ENCODE measurements around the gene CPLX4. TPM values are rescaled to one million over a fixed set of nuclear protein-coding genes. Genes with fewer than 3 reads are reported as not detected.
A peak's percentile ranks its signal among the peaks of the same experiment; 100 is the strongest.

Gene CPLX4
- total and polyA plus RNA-seq, 2 of the 13 experiments (the other 11 are each of a cell fraction or from before 2014, with no cell fraction given): not detected

DNA sequence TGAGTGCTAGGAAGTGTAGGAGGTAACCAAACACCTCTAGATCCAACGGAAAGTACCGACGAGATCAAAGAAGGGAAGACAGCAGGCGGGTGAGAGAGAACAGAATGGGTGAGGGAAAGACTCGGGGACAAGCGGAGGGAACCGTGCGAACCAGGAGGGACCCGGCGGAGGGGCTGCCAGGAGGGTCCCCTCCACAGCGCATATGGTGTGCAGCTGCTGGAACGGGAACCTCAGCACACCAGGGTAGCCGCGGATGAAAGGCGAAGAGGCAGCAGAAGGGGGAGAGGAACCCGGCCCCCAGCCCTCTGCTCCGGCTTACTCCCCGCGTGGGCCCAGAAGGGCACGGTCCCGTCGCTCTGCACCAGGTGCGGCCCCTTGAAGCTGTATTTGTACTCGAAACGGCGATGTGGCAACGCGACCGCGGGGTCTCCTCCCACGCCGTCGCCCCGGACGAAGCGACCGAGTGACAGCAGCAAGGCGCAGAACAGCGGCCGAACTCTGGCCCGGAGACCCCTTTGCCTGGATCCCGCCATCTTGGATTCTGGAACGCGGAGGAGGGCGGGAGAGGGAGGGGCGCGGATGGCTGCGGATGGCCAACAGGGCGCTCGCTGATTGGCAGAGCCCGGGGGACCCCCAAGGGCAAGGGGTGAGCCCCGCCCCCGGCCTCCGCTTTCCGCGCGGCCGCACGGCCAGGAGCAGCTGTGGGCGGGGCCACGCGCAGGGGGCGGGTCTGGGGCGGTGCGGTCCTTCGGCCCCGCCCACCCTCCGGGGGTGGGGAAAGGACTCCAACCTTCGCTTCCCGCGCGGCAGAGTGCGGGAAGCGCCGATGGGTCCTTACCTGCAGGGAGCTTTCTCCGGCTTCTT is 40.5 kb upstream of the CPLX4 start, which contains the start of gene LMAN1 (continued):
- peak; percentile 74; the same call in 1 of the 2 replicates for TF ChIP-seq ZNF503 (CRISPR knock-in tag; IDR thresholded peaks at IDR 0.05)
- no peak for TF ChIP-seq REL (CRISPR knock-in tag; conservative IDR thresholded peaks at IDR 0.05)
- no peak for TF ChIP-seq ZSCAN21 (CRISPR knock-in tag; IDR thresholded peaks at IDR 0.05; ENCODE audit: borderline replicate concordance)
- no peak for TF ChIP-seq ZNF362 (CRISPR knock-in tag; IDR thresholded peaks at IDR 0.05; ENCODE audit: borderline replicate concordance)
- no peak for TF ChIP-seq ZIK1 (CRISPR knock-in tag; IDR thresholded peaks at IDR 0.05; ENCODE audit: borderline replicate concordance, low read depth)
- peak; percentile 60; the same call in 1 of the 2 replicates for TF ChIP-seq HDAC1 (CRISPR knock-in tag; IDR thresholded peaks at IDR 0.05)
- no peak for TF ChIP-seq ZNF557 (CRISPR knock-in tag; IDR thresholded peaks at IDR 0.05)
- no peak for TF ChIP-seq POLR2AphosphoS2 (IDR thresholded peaks at IDR 0.05; ENCODE audit: low read depth, low read length)
- 0 out of 2 replicates have a peak, but pooled peaks have one; percentile 22 for TF ChIP-seq ZNF652 (CRISPR knock-in tag; IDR thresholded peaks at IDR 0.05; ENCODE audit: borderline replicate concordance, low read depth)
- TF ChIP-seq RBM22 (optimal IDR thresholded peaks at IDR 0.05; ENCODE audit: low read length): no peak
- no peak for TF ChIP-seq KAT2B (IDR thresholded peaks at IDR 0.05; ENCODE audit: borderline replicate concordance, low read depth, low read length)
- TF ChIP-seq, protein P1, sequence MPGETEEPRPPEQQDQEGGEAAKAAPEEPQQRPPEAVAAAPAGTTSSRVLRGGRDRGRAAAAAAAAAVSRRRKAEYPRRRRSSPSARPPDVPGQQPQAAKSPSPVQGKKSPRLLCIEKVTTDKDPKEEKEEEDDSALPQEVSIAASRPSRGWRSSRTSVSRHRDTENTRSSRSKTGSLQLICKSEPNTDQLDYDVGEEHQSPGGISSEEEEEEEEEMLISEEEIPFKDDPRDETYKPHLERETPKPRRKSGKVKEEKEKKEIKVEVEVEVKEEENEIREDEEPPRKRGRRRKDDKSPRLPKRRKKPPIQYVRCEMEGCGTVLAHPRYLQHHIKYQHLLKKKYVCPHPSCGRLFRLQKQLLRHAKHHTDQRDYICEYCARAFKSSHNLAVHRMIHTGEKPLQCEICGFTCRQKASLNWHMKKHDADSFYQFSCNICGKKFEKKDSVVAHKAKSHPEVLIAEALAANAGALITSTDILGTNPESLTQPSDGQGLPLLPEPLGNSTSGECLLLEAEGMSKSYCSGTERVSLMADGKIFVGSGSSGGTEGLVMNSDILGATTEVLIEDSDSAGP (CRISPR knock-in tag; IDR thresholded peaks at IDR 0.05; ENCODE audit: borderline replicate concordance): peak; percentile 79; the same call in 1 of the 2 replicates
- no peak for TF ChIP-seq ZFP36L2 (CRISPR knock-in tag; IDR thresholded peaks at IDR 0.05)
- no peak; the same call in 1 of the 2 replicates for TF ChIP-seq ZNF343 (CRISPR knock-in tag; IDR thresholded peaks at IDR 0.05)
- TF ChIP-seq MED13 (CRISPR knock-in tag; IDR thresholded peaks at IDR 0.05): peak; percentile 80
- TF ChIP-seq SRSF4 (IDR thresholded peaks at IDR 0.05; ENCODE audit: low read depth, low read length, poor library complexity, severe bottlenecking): no peak
- no peak for TF ChIP-seq ZBTB37 (CRISPR knock-in tag; IDR thresholded peaks at IDR 0.05)
- no peak for TF ChIP-seq ATAD3A (CRISPR knock-in tag; IDR thresholded peaks at IDR 0.05)
- no peak for TF ChIP-seq MLXIP (CRISPR knock-in tag; IDR thresholded peaks at IDR 0.05; ENCODE audit: borderline replicate concordance)
